ENCODE data around the gene LDHD.

DNA sequence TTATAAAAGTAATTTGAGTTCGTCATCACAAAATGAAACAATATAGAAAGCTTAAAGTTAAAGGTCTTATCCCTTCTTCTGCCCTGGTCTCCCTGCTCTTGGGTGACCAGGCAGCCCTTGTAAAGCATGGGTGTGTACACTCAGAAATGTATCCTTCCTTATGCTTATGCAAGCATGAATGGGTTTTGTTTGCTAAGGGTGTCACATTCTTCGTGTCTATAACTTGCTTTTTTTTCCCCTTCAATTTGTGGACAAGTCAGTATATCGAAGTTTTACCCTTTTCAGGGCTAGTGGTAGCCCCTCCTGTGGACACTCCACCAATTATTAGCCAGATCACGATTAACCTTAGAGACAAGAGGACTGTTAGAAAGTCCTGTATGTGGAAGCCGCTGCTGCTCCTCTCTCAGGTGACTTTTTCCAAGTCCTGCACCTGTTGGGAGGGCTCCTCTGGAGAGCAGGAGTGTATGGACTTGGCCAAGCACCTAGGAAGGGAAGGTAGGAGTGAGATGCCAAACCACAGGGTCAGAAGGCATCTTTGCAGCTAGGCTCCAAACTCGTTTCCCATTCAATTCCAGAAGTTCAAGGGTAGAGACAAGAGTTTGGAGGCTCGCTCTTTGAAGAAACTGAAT, 50.9 kb downstream of the LDHD start:
- TF ChIP-seq, protein P1, sequence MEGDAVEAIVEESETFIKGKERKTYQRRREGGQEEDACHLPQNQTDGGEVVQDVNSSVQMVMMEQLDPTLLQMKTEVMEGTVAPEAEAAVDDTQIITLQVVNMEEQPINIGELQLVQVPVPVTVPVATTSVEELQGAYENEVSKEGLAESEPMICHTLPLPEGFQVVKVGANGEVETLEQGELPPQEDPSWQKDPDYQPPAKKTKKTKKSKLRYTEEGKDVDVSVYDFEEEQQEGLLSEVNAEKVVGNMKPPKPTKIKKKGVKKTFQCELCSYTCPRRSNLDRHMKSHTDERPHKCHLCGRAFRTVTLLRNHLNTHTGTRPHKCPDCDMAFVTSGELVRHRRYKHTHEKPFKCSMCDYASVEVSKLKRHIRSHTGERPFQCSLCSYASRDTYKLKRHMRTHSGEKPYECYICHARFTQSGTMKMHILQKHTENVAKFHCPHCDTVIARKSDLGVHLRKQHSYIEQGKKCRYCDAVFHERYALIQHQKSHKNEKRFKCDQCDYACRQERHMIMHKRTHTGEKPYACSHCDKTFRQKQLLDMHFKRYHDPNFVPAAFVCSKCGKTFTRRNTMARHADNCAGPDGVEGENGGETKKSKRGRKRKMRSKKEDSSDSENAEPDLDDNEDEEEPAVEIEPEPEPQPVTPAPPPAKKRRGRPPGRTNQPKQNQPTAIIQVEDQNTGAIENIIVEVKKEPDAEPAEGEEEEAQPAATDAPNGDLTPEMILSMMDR (IDR thresholded peaks at IDR 0.05): no peak
- TF ChIP-seq POLR2A (IDR thresholded peaks at IDR 0.05) (no peak), EP300 (IDR thresholded peaks at IDR 0.05) (no peak), POLR2AphosphoS5 (IDR thresholded peaks at IDR 0.05) (no peak)

Measured in upper lobe of left lung (tissue), 4 donors.